Measurements from ENCODE around the gene FAM156B.

GRCh38 chrX:52852110-52852860 lies 44.8 kb upstream of the FAM156B start:
- TF ChIP-seq POLR2AphosphoS5 (IDR thresholded peaks at IDR 0.05) (no peak), CTCF (IDR thresholded peaks at IDR 0.05; ENCODE audit: poor library complexity, severe bottlenecking) (no peak), EZH2 (IDR thresholded peaks at IDR 0.05; ENCODE audit: borderline replicate concordance, insufficient read depth, low read length, poor library complexity, severe bottlenecking) (no peak), TAF1 (IDR thresholded peaks at IDR 0.05; ENCODE audit: low read depth) (no peak), MXI1 (conservative IDR thresholded peaks at IDR 0.05; ENCODE audit: poor library complexity, severe bottlenecking) (no peak), SMC3 (conservative IDR thresholded peaks at IDR 0.05; ENCODE audit: poor library complexity) (no peak), REST (IDR thresholded peaks at IDR 0.05; ENCODE audit: borderline replicate concordance) (no peak), RAD21 (conservative IDR thresholded peaks at IDR 0.05) (no peak)
